Thoracic aorta (tissue), 2 donors: ENCODE measurements around the gene CRTC3. TPM values are rescaled to one million over a fixed set of nuclear protein-coding genes. Genes with fewer than 3 reads are reported as not detected.
"Not testable (repeated sequence)": the region's sequence is repeated elsewhere in the genome, so short reads cannot be mapped to it uniquely, and the experiment has no call there.

Experiments
- ATAC-seq: fragments of 150-250 bp; one replicate; pipeline ENCODE4 v1.8.0; 2017; ENCODE audit warnings: low read depth; ENCODE audit not compliant: insufficient number of reproducible peaks, low FRiP score
- DNase-seq: peaks from one replicate; pipeline ENCODE4 v3.0.0-alpha.2; 2020; ENCODE audit warnings: low spot score
- H3K27ac ChIP-seq, 2 donors: fragments of 200-600 bp; sonication (generic); 1 replicate in 1 of 2; 2 replicates in 1 of 2; pipeline ENCODE4 v1.5.1; 2016; ENCODE audit warnings: mild to moderate bottlenecking in 2 of 2, moderate library complexity in 2 of 2
- H3K27me3 ChIP-seq: fragments of 200-600 bp; sonication (generic); replicated peaks from 2 replicates; pipeline ENCODE4 v1.6.0; 2016; ENCODE audit warnings: mild to moderate bottlenecking; ENCODE audit not compliant: insufficient read depth
- H3K36me3 ChIP-seq: fragments of 200-600 bp; sonication (generic); one replicate; pipeline ENCODE4 v1.5.1; 2016
- H3K4me1 ChIP-seq, 2 donors: fragments of 200-600 bp; sonication (generic); 1 replicate in 1 of 2; 2 replicates in 1 of 2; pipeline versions ENCODE4 v1.5.1 to v1.6.0; 2016; ENCODE audit warnings: low read depth in 2 of 2, mild to moderate bottlenecking in 1 of 2; ENCODE audit not compliant: control insufficient read depth in 1 of 2
- H3K4me3 ChIP-seq: fragments of 200-600 bp; sonication (generic); 2 replicates; pipeline ENCODE4 v1.5.1; 2016; ENCODE audit warnings: mild to moderate bottlenecking
- H3K9me3 ChIP-seq: fragments of 200-600 bp; sonication (generic); 2 replicates; pipeline ENCODE4 v1.5.1; 2016
- total RNA-seq, 2 donors: library from RNA; depleted of rRNA; stranded (reverse); fragments of >200 nt; gene quantifications; one replicate each; pipeline versions ENCODE4 v1.1.0 to v1.2.3, GENCODE V29; 2016
- TF ChIP-seq, protein P1 (sequence below): fragments of 200-600 bp; sonication (generic); IDR thresholded peaks from one replicate; pipeline ENCODE4 v1.5.1; 2019; ENCODE audit warnings: antibody characterized with exemption

CRTC3 gene
- total RNA-seq, 2 donors from 2014 or later, result 73.2 to 89.8 TPM

DNA sequence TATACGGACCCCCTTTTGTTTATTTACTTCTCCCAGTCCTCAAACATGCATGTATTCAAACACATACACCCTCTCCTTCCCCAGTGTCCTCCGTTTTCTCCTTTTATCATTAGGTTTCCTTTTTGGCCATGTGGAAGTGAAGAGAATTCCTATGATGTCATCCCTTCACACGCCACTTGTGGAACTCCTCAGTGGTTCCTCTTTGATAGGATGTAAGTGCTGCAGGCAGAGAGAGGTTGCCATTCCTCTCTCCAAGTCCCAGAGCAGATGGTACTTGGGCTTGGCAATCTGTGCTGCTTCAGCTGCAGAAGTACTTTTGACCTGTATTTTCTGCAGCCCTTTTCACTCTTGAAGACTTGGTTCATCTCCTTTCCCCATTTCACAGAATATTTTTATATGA, 32.9 kb upstream of the CRTC3 start:
- H3K36me3 ChIP-seq, result peaks cover 56% of the 10 kb centered on the region
- no peak for ATAC-seq

DNA sequence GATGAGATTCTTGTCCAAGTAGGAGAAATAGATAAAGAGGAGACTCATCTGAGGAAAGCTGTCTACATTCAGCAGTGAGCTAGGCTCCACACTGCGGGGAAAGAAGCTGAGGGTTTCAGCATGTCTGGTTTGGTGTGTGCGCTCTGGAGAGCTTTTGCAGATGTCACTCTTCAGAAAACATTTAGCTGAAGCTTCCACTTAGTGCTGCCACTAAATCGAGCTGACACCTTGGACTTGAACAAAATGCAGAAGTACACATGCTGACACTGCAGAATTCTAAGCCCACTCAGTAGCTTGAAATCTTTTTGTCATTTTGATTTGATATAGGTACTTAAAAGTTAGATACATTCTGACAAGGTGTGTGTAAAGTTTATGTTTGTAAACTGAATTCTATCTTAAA, 32.3 kb upstream of the CRTC3 start:
- Histone ChIP-seq H3K4me1 (no peaks in the 10 kb centered on the region), H3K9me3 (no peaks in the 10 kb centered on the region), H3K4me3 (no peak overlapping the region), H3K27ac (no peak overlapping the region), H3K27me3 (no peaks in the 10 kb centered on the region), H3K36me3 (peaks cover 57% of the 10 kb centered on the region)
- TF ChIP-seq, protein P1, sequence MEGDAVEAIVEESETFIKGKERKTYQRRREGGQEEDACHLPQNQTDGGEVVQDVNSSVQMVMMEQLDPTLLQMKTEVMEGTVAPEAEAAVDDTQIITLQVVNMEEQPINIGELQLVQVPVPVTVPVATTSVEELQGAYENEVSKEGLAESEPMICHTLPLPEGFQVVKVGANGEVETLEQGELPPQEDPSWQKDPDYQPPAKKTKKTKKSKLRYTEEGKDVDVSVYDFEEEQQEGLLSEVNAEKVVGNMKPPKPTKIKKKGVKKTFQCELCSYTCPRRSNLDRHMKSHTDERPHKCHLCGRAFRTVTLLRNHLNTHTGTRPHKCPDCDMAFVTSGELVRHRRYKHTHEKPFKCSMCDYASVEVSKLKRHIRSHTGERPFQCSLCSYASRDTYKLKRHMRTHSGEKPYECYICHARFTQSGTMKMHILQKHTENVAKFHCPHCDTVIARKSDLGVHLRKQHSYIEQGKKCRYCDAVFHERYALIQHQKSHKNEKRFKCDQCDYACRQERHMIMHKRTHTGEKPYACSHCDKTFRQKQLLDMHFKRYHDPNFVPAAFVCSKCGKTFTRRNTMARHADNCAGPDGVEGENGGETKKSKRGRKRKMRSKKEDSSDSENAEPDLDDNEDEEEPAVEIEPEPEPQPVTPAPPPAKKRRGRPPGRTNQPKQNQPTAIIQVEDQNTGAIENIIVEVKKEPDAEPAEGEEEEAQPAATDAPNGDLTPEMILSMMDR, result no peak
- DNase-seq, result no peak
- no peak for ATAC-seq

More for the DNA sequence above, 32.9 kb upstream of the CRTC3 start:
- H3K27me3 ChIP-seq, result no peaks in the 10 kb centered on the region
- TF ChIP-seq, protein P1, result no peak
- no peak for DNase-seq
- no peaks in the 10 kb centered on the region for H3K9me3 ChIP-seq
- H3K4me3 ChIP-seq, result no peak overlapping the region
- no peaks in the 10 kb centered on the region for H3K4me1 ChIP-seq
- H3K27ac ChIP-seq, result no peak overlapping the region

DNA sequence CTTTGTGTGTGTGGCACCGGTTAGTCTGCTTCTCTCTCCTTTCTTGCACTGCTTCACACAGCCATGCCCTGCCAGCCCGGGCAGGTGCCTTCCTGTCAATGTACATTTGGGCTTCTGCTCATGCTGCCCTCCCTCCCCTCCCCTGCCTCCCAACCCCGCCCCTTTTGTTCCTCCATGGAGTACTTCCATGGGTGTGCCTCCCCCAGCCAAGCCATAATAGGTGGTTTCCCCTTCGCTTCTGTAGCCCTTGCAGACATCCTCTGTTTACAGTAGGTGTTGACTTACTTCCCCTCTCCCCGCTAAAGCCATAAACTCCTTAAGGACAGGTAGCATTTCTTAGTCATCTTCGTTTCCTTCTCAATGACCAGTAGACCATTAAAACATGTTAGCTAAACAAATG, 31.8 kb upstream of the CRTC3 start:
- TF ChIP-seq, protein P1, result no peak
- H3K27ac ChIP-seq, result no peak overlapping the region
- no peak overlapping the region for H3K4me3 ChIP-seq
- H3K4me1 ChIP-seq, result no peaks in the 10 kb centered on the region
- ATAC-seq, result no peak
- DNase-seq, result no peak
- no peaks in the 10 kb centered on the region for H3K27me3 ChIP-seq
- no peaks in the 10 kb centered on the region for H3K9me3 ChIP-seq
- H3K36me3 ChIP-seq, result peaks cover 54% of the 10 kb centered on the region

DNA sequence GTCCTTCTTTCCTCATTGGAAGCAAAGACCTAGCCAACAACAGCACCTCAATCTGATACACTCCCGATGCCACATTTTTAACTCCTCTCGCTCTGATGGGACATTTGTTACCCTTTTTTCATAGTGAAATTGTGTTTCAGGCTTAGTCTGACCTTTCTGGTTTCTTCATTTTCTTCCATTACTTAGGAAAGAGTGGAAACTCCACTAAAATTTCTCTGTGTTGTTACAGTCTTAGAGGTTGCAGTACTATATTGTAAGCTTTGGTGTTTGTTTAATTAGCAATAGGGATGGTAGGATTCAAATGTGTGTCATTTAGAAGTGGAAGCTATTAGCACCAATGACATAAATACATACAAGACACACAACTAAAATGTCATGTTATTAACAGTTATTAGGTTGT, 29.6 kb upstream of the CRTC3 start:
- TF ChIP-seq, protein P1, result no peak
- Histone ChIP-seq H3K36me3 (peaks cover 43% of the 10 kb centered on the region), H3K4me3 (no peak overlapping the region), H3K9me3 (no peaks in the 10 kb centered on the region), H3K4me1 (no peaks in the 10 kb centered on the region), H3K27me3 (no peaks in the 10 kb centered on the region), H3K27ac (no peak overlapping the region)
- ATAC-seq, result no peak
- no peak for DNase-seq

DNA sequence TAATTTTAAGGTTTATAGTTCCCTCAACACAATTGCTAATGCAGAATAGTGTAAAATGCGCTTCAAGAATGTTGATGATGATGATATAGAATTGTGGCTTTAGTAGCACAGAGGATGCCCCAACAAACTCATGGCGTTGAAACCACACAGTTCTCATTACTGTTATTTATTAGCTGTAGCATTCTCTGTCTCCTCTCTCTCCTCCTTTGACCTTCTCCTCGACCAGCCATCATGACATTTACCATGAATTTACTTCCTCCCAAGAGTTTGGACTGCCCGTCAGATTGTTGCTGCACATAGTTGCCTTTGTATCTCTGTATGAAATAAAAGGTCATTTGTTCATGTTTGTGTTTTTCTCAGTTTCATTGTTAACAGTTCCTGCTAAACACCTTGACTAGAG, 27.8 kb upstream of the CRTC3 start:
- Histone ChIP-seq H3K4me3 (no peak overlapping the region), H3K9me3 (no peaks in the 10 kb centered on the region), H3K4me1 (no peaks in the 10 kb centered on the region), H3K36me3 (peaks cover 37% of the 10 kb centered on the region), H3K27me3 (no peaks in the 10 kb centered on the region), H3K27ac (no peak overlapping the region)
- ATAC-seq (no peak), DNase-seq (no peak)
- TF ChIP-seq, protein P1, result no peak

DNA sequence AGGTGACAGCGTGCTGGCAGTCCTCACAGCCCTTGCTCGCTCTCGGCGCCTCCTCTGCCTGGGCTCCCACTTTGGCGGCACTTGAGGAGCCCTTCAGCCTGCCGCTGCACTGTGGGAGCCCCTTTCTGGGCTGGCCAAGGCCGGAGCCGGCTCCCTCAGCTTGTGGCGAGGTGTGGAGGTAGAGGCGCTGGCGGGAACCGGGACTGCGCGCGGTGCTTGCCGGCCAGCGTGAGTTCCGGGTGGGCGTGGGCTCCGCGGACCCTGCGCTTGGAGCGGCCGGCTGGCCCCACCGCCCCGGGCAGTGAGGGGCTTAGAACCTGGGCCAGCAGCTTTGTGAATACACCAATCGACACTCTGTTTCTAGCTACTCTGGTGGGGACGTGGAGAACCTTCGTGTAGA, 18.9 kb upstream of the CRTC3 start:
- not testable (repeated sequence) for H3K9me3 ChIP-seq, H3K27ac ChIP-seq, DNase-seq, ATAC-seq, H3K36me3 ChIP-seq, H3K4me3 ChIP-seq, H3K27me3 ChIP-seq
- peaks cover 15 to 17% of the 10 kb centered on the region in 2 donors for H3K4me1 ChIP-seq

DNA sequence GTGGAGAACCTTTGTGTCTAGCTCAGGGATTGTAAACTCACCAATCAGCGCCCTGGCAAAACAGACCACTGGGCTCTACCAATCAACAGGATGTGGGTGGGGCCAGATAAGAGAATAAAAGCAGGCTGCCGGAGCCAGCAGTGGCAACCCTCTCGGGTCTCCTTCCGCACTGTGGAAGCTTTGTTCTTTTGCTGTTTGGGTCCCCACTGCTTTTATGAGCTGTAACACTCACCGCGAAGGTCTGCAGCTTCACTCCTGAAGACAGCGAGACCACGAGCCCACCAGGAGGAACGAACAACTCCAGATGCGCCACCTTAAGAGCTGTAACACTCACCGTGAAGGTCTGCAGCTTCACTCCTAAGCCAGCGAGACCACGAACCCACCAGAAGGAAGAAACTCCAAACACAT, 18.5 kb upstream of the CRTC3 start:
- not testable (repeated sequence) for ATAC-seq, H3K27me3 ChIP-seq, H3K4me3 ChIP-seq, H3K36me3 ChIP-seq, H3K27ac ChIP-seq, H3K9me3 ChIP-seq, DNase-seq
- H3K4me1 ChIP-seq, result peaks cover 15 to 17% of the 10 kb centered on the region in 2 donors
